HT1080 (cell line): ENCODE results near the gene TGDS. TPM values are rescaled to one million over a fixed set of nuclear protein-coding genes. Genes with fewer than 3 reads are reported as not detected.
"Not testable (repeated sequence)": the region's sequence is repeated elsewhere in the genome, so short reads cannot be mapped to it uniquely, and the experiment has no call there.

Source experiments
- DNase-seq: peaks from one replicate; pipeline ENCODE4 v3.0.0-alpha.2; 2015; ENCODE audit warnings: low read depth
- polyA plus RNA-seq, 2 experiments: library from polyadenylated mRNA; depleted of rRNA; stranded (reverse); fragments of >200 nt; gene quantifications; 2 replicates each; pipeline ENCODE4 v1.2.3, GENCODE V29; 2015
- total RNA-seq: library from RNA; depleted of rRNA; stranded (reverse); fragments of >200 nt; shearing (Covaris generic); gene quantifications from 2 replicates; pipeline ENCODE4 v1.2.3, GENCODE V29; 2014; rRNA removed

The TGDS gene
- 14.6 and 16.0 TPM in 2 replicates for total RNA-seq
- 18.9 and 22.1 TPM in 2 replicates for polyA plus RNA-seq (2015; cell fraction: cytosol; rRNA removed)
- 28.2 and 28.4 TPM in 2 replicates for polyA plus RNA-seq (2015; cell fraction: nucleus; rRNA removed)

- DNase-seq: peak; percentile 95
Measured at GRCh38 chr13:94595950-94596574, at the start of gene TGDS. TGDS (minus strand) TSS chr13:94596152; CDS start chr13:94596136, 16 bp downstream.

- DNase-seq: peak; percentile 48
Measured at GRCh38 chr13:94641409-94641941, 45.5 kb upstream of the TGDS start.

- DNase-seq: no peak
Measured at GRCh38 chr13:94640721-94641120, 44.8 kb upstream of the TGDS start.

GRCh38 chr13:94637677-94638076 is 41.7 kb upstream of the TGDS start:
- DNase-seq: not testable (repeated sequence)

GRCh38 chr13:94636942-94637578 is 41.1 kb upstream of the TGDS start:
- no peak for DNase-seq

GRCh38 chr13:94636096-94636495 is 40.1 kb upstream of the TGDS start:
- DNase-seq: not testable (repeated sequence)

GRCh38 chr13:94632226-94632980 is 36.5 kb upstream of the TGDS start:
- DNase-seq: no peak

- DNase-seq: no peak
Measured at GRCh38 chr13:94630858-94631257, 34.9 kb upstream of the TGDS start.

GRCh38 chr13:94623316-94623715 is 27.4 kb upstream of the TGDS start:
- DNase-seq: no peak

GRCh38 chr13:94622344-94622743 is 26.4 kb upstream of the TGDS start:
- no peak for DNase-seq

- DNase-seq: no peak
Measured at GRCh38 chr13:94620286-94620896, 24.4 kb upstream of the TGDS start.

GRCh38 chr13:94617389-94618000 is 21.5 kb upstream of the TGDS start:
- no peak for DNase-seq

GRCh38 chr13:94613051-94613450 is 17.1 kb upstream of the TGDS start:
- no peak for DNase-seq

GRCh38 chr13:94612050-94612449 is 16.1 kb upstream of the TGDS start:
- DNase-seq: no peak

- DNase-seq: no peak
Measured at GRCh38 chr13:94610475-94610874, 14.5 kb upstream of the TGDS start.

GRCh38 chr13:94609196-94609595 is 13.2 kb upstream of the TGDS start:
- DNase-seq: no peak

- no peak for DNase-seq
Measured at GRCh38 chr13:94608586-94608985, 12.6 kb upstream of the TGDS start.

- no peak for DNase-seq
Measured at GRCh38 chr13:94607939-94608338, 12.0 kb upstream of the TGDS start.

- DNase-seq: no peak
Measured at GRCh38 chr13:94607056-94607455, 11.1 kb upstream of the TGDS start.

GRCh38 chr13:94602467-94602866 is 6.5 kb upstream of the TGDS start:
- DNase-seq: no peak
